ENCODE measurements around the gene MAMSTR.

The MAMSTR gene

DNA sequence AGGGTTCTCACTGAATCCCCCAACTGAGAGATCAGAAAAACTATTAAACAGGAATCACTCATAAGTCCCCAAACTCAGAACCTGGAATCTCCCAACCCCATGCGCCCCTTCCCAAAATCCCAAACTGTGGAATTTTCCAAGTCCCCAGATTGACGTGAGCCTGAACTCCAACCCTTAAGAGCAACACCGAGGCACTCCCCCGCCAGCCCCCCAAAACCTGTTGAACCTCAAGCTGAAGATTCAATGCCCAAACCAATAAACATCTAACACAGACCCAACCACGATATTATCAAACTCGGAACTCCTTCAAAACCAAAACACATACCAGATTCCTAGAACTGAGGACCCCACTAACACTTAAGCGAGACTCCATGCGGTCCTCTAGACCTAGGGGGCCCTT is 26.6 kb upstream of the MAMSTR start:
- no peak for DNase-seq

GRCh38 chr19:48745208-48745995 is 25.9 kb upstream of the MAMSTR start:
- DNase-seq: no peak

- DNase-seq: no peak
These were observed 22.6 kb upstream of the MAMSTR start for GRCh38 chr19:48742096-48742495.

GRCh38 chr19:48741129-48741999 is 21.8 kb upstream of the MAMSTR start:
- DNase-seq: no peak

GRCh38 chr19:48740164-48740972 is 20.8 kb upstream of the MAMSTR start, which contains the start of gene RASIP1:
TSS of gene RASIP1 (minus strand) at chr19:48740610. CDS start at chr19:48740282, 328 bp downstream.
- no peak for DNase-seq

DNA sequence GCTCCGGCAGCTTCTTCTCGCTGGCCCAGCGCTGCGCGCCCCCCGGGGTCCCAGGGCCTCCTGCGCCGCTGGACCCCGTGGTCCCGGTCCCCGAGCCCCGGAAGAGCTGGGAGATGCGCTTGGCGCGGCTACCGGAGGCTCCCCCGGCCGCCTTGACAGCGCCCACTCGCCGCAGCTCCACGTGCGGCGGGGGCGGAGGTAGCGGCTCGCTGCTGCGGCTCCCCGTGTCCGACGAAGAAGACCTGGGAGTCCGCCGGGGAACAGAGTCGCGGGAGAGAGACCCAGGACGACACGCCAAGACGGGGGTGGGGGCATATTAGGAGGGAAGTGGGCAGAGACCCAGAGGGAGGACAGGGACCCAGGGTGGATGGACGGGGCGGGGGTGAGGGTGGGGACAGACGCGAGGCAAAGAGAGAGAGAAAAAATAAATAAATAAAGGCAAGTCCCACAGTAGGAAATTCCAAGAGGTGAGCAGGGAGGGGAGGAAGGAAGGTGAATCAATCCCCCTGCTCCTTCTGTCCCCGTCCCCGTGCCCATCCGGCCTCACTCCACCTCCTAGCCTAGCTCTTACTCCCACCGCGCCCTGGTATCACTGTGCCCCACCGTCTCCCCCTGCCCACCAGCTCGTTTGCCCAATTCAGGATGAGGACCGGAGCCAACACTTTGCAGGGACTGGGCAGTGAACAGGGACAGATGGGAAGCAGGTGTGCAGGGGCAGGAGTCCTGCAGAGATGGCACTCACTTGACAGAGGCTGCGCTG is 20.1 kb upstream of the MAMSTR start:
- DNase-seq: no peak

GRCh38 chr19:48738557-48739403 is 19.3 kb upstream of the MAMSTR start:
- DNase-seq: peak; percentile 99

- no peak for DNase-seq
These were observed 18.0 kb upstream of the MAMSTR start for GRCh38 chr19:48737360-48737998.

- DNase-seq: peak; percentile 88
These were observed 15.6 kb upstream of the MAMSTR start for GRCh38 chr19:48735031-48735615.

DNA sequence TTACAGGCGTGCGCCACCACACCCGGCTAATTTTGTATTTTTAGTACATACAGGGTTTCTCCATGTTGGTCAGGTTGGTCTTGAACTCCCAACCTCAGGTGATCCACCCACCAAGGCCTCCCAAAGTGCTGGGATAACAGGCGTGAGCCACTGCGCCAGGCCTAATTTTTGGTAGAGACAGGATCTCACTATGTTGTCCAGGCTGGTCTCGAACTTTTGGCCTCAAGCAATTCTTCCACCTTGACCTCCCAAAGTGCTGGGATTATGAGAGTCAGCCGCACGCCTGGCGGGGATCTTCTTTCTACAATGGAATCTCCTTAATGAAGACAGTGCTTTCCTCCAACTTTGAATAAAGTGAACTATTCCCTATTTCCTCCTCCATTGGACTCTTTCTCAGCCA is 15.1 kb upstream of the MAMSTR start:
- no peak for DNase-seq

DNA sequence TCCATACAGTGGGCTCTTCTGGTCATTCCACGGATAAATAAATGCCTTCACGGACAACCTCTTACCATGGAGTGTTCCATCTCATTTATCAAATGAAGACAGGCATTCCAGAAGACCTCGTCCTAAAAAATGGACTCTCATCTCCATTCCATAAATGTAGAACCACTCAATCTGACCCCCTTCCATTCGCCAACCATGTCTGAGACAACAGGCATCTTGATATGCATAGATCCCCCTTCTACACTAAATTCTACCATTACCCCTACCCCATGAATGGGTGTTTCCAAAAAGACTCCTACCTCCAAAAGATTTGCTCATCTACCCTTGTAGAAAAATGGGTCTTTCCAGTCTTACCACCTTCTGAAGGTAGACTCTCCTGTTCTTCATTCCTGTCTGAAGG is 11.9 kb upstream of the MAMSTR start:
- DNase-seq: no peak

DNA sequence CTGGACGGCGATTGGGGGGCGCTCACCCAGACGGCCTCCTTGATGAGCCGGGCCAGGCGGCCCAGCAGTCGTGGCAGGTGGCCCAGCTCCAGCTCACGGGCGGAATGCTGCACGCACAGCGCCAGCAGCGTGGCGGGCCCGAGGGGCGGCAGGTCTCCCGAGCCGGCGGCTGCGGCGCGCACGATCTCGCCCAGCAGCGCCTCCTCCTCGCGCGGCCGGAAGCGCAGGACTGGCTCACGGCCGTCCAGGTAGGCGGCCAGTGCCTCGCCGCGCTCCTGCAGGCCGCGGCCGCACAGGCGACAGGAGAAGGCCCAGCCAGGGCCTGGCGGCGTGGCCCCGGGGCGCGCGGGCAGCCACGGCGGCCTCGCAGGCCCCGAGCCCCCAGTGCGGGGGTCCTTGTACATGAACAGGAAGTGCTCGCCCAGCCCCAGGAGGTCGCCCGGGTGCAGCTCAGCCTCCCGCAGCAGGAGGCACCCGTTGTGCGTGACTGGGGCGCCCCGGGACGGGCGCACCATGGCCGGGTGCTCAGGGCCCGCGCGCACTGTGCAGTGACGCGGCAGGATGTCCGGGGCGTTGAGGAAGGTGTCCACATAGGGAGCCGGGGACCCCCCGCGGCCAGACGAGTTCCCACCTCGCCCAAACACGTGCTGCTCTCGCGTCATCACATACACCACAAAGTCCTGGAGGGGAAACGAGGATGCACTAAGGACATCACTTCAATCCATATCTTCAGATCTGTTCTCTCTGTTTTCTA is 9.6 kb upstream of the MAMSTR start:
- DNase-seq: peak; percentile 65

DNA sequence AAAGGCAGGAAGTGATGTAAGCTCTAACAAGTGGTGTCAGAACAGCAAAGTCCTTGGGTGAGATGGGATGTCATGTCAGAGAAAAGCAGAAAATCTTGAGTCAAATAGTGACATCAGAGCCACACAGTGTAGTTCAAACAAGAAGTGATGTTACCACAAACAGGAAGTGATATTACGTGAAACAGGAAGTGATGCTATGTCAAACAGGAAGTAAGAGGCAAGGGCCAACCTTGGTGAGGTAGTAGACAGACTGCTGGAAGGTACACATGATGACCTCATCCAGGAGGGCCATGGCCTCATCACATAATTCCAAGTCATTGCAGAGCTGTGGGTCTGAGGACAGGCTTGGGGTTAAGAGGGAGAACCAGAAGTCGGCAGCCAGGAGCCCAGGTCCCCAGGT is 7.0 kb upstream of the MAMSTR start:
- DNase-seq: no peak

DNA sequence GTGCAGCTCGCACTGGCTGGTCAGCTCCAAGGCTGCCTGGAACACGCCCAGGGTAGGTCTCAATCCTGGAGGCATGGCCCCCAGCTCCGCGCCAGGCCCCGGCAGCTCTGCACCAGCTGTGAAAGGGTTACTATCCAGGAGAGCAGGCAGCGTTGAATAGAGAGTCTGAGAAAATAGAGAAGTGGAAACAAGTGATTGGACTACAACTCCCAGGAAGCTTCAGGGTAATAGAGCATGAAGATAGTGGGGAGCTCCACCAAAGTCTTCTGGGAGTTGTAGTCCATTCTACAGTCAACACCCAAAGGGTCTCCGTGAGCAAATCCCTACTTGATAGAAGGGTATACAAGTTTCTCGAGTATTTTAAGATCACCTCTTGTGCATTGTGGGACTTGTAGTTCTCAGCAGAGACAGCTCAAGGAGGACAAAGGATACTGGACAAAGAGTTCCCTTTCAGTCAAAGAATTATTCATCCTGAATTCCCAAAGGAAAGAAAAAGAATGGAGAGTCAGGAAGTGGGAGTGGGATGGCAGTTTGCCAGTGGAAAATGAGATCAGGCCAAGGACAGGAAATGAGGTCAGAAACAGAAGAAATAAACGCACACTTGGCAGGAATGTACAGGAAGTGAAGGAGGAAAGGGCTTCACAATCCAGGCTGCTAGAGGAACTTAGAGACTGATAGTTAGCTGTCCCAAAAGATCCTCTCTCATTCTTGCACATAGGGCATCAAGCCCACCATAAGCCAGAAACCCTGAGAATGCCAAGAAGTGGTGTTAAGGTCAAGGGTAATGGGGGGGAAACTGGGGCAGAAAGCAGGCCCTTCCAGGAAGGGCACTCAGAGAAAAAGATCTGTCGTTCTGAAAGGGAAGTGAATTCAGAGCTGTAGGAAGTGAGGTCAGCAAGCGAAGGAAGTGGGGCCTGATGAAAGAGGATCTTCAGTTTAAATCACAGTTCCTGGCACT is 5.5 kb upstream of the MAMSTR start:
- DNase-seq: no peak

- no peak for DNase-seq
These were observed 2.7 kb upstream of the MAMSTR start for GRCh38 chr19:48722196-48722708.

GRCh38 chr19:48720613-48721296 is 1.2 kb upstream of the MAMSTR start:
- DNase-seq: peak; percentile 99

- no peak for DNase-seq
These were observed 707 bp upstream of the MAMSTR start for GRCh38 chr19:48720251-48720612.

All from islet precursor cell (in vitro differentiated cells).